HL-60 (cell line): ENCODE measurements around the gene SRGAP2B.
"Not testable (repeated sequence)": the region's sequence is repeated elsewhere in the genome, so short reads cannot be mapped to it uniquely, and the experiment has no call there.

ENCODE experiments used
- POLR2AphosphoS5 ChIP-seq: IDR thresholded peaks from 2 replicates; pipeline ENCODE4 v1.6.1; 2012; ENCODE audit warnings: low read depth
- TF ChIP-seq, protein P1 (sequence below): IDR thresholded peaks from one replicate; pipeline ENCODE4 v1.5.1; 2011; ENCODE audit warnings: low read length, control low read depth, inconsistent platforms; ENCODE audit not compliant: insufficient read depth
- TF ChIP-seq, protein P2 (sequence below): IDR thresholded peaks from 2 replicates; pipeline ENCODE4 v1.6.1; 2012; ENCODE audit warnings: low read depth; ENCODE audit not compliant: insufficient replicate concordance

DNA sequence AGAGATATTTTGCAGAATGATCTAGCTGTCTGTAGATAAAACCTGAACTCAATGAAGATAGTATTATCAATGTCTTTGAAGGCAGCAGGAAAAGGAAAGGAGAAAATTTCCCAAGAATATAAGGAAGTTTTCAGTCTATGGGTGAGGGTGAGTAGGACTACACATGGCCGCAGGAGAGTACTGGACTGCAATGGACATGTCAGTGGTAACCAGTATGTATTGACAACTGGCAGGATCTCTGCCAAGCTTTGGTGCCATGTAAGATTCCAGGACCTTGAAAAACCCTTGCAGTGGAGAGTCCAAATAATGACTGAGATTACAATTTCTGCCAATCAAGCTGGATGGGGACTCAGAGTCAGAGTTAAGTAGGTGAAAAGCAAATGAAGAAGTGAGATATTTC, 30.0 kb upstream of the SRGAP2B start:
- TF ChIP-seq, protein P1, sequence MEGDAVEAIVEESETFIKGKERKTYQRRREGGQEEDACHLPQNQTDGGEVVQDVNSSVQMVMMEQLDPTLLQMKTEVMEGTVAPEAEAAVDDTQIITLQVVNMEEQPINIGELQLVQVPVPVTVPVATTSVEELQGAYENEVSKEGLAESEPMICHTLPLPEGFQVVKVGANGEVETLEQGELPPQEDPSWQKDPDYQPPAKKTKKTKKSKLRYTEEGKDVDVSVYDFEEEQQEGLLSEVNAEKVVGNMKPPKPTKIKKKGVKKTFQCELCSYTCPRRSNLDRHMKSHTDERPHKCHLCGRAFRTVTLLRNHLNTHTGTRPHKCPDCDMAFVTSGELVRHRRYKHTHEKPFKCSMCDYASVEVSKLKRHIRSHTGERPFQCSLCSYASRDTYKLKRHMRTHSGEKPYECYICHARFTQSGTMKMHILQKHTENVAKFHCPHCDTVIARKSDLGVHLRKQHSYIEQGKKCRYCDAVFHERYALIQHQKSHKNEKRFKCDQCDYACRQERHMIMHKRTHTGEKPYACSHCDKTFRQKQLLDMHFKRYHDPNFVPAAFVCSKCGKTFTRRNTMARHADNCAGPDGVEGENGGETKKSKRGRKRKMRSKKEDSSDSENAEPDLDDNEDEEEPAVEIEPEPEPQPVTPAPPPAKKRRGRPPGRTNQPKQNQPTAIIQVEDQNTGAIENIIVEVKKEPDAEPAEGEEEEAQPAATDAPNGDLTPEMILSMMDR: not testable (repeated sequence)
- TF ChIP-seq POLR2AphosphoS5: not testable (repeated sequence)
- TF ChIP-seq, protein P2, sequence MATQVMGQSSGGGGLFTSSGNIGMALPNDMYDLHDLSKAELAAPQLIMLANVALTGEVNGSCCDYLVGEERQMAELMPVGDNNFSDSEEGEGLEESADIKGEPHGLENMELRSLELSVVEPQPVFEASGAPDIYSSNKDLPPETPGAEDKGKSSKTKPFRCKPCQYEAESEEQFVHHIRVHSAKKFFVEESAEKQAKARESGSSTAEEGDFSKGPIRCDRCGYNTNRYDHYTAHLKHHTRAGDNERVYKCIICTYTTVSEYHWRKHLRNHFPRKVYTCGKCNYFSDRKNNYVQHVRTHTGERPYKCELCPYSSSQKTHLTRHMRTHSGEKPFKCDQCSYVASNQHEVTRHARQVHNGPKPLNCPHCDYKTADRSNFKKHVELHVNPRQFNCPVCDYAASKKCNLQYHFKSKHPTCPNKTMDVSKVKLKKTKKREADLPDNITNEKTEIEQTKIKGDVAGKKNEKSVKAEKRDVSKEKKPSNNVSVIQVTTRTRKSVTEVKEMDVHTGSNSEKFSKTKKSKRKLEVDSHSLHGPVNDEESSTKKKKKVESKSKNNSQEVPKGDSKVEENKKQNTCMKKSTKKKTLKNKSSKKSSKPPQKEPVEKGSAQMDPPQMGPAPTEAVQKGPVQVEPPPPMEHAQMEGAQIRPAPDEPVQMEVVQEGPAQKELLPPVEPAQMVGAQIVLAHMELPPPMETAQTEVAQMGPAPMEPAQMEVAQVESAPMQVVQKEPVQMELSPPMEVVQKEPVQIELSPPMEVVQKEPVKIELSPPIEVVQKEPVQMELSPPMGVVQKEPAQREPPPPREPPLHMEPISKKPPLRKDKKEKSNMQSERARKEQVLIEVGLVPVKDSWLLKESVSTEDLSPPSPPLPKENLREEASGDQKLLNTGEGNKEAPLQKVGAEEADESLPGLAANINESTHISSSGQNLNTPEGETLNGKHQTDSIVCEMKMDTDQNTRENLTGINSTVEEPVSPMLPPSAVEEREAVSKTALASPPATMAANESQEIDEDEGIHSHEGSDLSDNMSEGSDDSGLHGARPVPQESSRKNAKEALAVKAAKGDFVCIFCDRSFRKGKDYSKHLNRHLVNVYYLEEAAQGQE: not testable (repeated sequence)
